K562 (cell line): ENCODE measurements around the gene ADRM1.

Experiments
- MYC ChIP-seq, 2 experiments: fragments of 250-450 bp in 1 of 2; sonication (Bioruptor Pico) in 1 of 2; IDR thresholded peaks; 2 replicates each; pipeline versions ENCODE4 v1.5.1 to v1.6.1; 2012 to 2021; ENCODE audit warnings: low read depth in 2 of 2, borderline replicate concordance in 1 of 2, improper control_type of control experiment in 1 of 2, low read length in 1 of 2, mild to moderate bottlenecking in 1 of 2, moderate library complexity in 1 of 2
- ZNF174 ChIP-seq: fragments of 250-450 bp; sonication (Bioruptor Pico); IDR thresholded peaks from 2 replicates; pipeline ENCODE4 v1.4.0; 2020; ENCODE audit warnings: mild to moderate bottlenecking

DNA sequence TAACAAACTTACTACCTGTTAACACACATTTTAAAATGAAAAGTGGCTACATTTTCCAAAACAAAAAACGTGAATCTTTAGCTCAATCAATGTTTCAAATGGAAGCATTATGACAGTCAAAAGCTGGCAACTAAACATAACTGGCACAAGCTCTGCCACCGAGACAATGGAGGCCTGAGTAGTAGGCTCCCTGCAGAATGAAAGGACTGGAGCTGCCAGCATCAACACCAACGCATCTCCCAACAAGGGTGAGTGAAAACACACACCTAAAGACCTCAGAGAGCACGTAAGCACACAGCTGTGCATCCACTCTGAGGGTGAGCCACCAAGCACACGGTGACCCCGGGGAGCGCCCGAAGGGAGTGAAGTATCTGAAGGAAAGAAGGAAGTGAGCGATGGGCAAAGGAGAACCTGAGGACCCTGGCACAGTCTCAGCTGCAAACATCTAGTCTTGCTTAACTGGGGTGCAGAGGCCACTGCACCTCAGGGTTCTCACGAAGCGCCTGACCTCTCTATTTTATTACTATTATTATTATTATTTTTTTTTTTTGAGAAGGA is 1.6 kb upstream of the ADRM1 start:
- TF ChIP-seq MYC (IDR thresholded peaks at IDR 0.05; ENCODE audit: low read depth, low read length) = no peak
- no peak for TF ChIP-seq MYC (CRISPR knock-in tag; IDR thresholded peaks at IDR 0.05; ENCODE audit: borderline replicate concordance, low read depth)
- no peak for TF ChIP-seq ZNF174 (CRISPR knock-in tag)
